ENCODE measurements around the gene RNF144A. TPM values are rescaled to one million over a fixed set of nuclear protein-coding genes. Genes with fewer than 3 reads are reported as not detected.

RNF144A gene
- total RNA-seq, 1 experiment from 2014 or later = 10.6 TPM

DNA sequence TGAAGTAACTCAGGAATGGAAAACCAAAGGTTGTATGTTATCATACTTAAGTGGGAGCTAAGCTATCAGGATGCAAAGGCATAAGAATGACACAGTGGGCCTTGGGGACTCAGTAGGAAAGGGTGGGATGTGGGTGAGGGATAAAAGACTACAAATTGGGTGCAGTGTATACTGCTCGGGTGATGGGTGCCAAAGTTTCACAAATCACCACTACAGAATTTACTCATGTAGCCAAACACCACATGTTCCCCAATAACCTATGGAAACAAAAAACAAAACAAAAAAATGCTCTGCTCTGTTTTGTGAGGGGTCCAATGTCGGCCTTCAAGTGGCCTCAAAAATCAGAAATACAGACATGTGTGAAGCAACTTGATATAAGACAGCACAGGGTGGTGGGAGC is 8.9 kb upstream of the RNF144A start:
- H3K18ac ChIP-seq (ENCODE audit: insufficient read length, low read depth, low read length) = no peak overlapping the region
- no peak overlapping the region for H2BK12ac ChIP-seq (ENCODE audit: insufficient read length, low read depth, low read length)
- H3K79me1 ChIP-seq (ENCODE audit: insufficient read depth, low read depth, low read length, poor library complexity, severe bottlenecking) = no peaks in the 10 kb centered on the region
- no peaks in the 10 kb centered on the region for H3K23me2 ChIP-seq (ENCODE audit: insufficient read length, low read depth, low read length, poor library complexity, severe bottlenecking)
- no peak overlapping the region for H3K23ac ChIP-seq (ENCODE audit: insufficient read length, low read depth, low read length)
- no peak overlapping the region for H2BK120ac ChIP-seq (ENCODE audit: low read depth, low read length, poor library complexity, severe bottlenecking)
- H3K4me3 Mint-ChIP-seq = no peak overlapping the region
- H3K27me3 Mint-ChIP-seq (ENCODE audit: low read depth) = peaks cover 2% of the 10 kb centered on the region
- H2BK15ac ChIP-seq (ENCODE audit: low read depth, low read length) = no peak overlapping the region
- no CpG with 5 or more reads among the region's 2 CpGs for WGBS (ENCODE audit: extremely low coverage, insufficient read length, low lambda C conversion rate)
- H3K14ac ChIP-seq (ENCODE audit: insufficient read depth, low read length) = no peak overlapping the region
- H4K20me1 ChIP-seq (ENCODE audit: control insufficient read depth, insufficient read depth, insufficient read length) = no peaks in the 10 kb centered on the region
- no peak overlapping the region for H3K9ac ChIP-seq (ENCODE audit: extremely low read depth, insufficient read length, low read length)
- no peak overlapping the region for H2AFZ ChIP-seq (ENCODE audit: low read length)
- no peak overlapping the region for H3T11ph ChIP-seq (ENCODE audit: low read length)
- H4K8ac ChIP-seq (replicated peaks; ENCODE audit: insufficient read length, low read depth, low read length) = no peak overlapping the region
- no peaks in the 10 kb centered on the region for H3K4me1 ChIP-seq (ENCODE audit: insufficient read depth, low read length)
- H4K91ac ChIP-seq (ENCODE audit: insufficient read length, low read depth, low read length) = no peak overlapping the region
- no peak overlapping the region for H2AK5ac ChIP-seq (ENCODE audit: insufficient read length, low read length)
- H3K9me3 Mint-ChIP-seq = peaks cover 1 to 3% of the 10 kb centered on the region in 2 experiments; a peak in 4 of 5 replicates
- no peak overlapping the region for H3K56ac ChIP-seq (ENCODE audit: insufficient read length, low read depth, low read length)
- no peak overlapping the region for H2BK5ac ChIP-seq (ENCODE audit: insufficient read length, low read length)
- no peaks in the 10 kb centered on the region for H3K79me2 ChIP-seq (ENCODE audit: insufficient read depth, low read length)
- no peak overlapping the region for H3K4me2 ChIP-seq (ENCODE audit: insufficient read depth, insufficient read length, low read length)
- H3K36me3 Mint-ChIP-seq (ENCODE audit: insufficient read depth in 1 of 3, low read depth in 3 of 3) = no peaks in the 10 kb centered on the region
- H3K4me1 Mint-ChIP-seq = no peaks in the 10 kb centered on the region
- no peak overlapping the region for H3K27ac Mint-ChIP-seq
- H3K27ac ChIP-seq (ENCODE audit: insufficient read length, low read depth, low read length) = no peak overlapping the region
- TF ChIP-seq CTCF (conservative IDR thresholded peaks at IDR 0.05) = no peak
- H3K4ac ChIP-seq (ENCODE audit: low read depth, low read length) = no peak overlapping the region
- H2BK20ac ChIP-seq (ENCODE audit: low read depth, low read length, poor library complexity, severe bottlenecking) = no peak overlapping the region
- no peak for DNase-seq
- no peaks in the 10 kb centered on the region for H3K9me3 ChIP-seq (ENCODE audit: control insufficient read depth, low read depth, low read length)
- H3K27me3 ChIP-seq (ENCODE audit: insufficient read depth, low read length) = no peaks in the 10 kb centered on the region
- no peak overlapping the region for H4K5ac ChIP-seq (ENCODE audit: insufficient read length, low read depth, low read length)

Measured in H9 (cell line).